ENCODE data around the gene SLC10A7.
"Not testable (repeated sequence)": the region's sequence is repeated elsewhere in the genome, so short reads cannot be mapped to it uniquely, and the experiment has no call there.

The SLC10A7 gene

DNA sequence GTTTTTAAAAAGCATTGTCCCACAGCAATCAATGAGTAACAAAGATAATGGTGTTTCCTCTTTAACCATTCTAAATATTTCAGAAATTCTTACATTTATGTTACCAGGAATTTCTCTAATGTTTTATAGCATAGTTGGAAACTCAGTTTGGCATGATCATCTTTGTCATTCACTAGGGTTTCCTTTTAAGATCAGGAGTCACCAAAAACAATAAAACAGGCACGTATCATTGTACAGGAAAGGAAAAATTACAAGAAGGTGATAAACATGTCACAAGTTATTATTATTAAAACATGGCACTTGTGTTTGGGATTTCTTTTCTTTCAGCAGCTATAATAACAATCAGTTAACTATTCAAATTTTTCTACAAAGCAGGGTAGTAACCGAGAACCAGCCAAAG lies 84.0 kb downstream of the SLC10A7 start:
- DNase-seq, result no peak

DNA sequence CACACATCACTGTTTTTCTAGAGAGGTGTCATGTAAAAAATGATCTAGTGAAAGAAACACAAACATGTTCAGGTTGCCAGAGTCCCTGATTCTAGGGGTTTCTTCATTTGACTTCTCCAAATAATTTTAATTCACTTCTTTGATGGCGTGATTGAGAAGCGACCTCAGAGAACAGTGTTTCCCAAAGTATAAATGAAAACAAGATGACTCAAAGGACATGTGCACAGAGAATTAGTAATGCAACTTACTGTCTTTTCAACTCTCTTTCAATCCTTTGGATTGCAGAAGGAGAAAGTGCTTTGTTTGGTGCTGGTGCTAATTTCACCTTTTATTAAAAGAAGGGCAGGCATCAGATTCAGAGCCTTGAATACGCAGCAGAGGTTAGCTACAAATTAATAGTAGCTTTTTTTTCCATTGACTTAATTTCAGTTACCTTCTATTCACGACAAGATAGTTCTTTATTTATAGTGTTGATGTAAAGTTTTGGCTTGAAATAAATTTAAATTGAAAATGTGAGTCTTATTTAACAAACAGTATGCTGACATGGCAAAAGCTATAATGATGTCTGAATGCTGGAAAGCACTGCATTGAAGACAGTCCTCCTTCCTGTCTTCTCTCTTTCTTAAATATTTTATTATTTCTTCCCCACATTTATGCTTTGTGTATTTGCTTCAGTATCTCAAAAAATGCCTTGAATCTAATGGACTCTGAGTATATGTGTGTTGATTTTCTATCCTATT lies 85.1 kb downstream of the SLC10A7 start:
- no peak for DNase-seq

DNA sequence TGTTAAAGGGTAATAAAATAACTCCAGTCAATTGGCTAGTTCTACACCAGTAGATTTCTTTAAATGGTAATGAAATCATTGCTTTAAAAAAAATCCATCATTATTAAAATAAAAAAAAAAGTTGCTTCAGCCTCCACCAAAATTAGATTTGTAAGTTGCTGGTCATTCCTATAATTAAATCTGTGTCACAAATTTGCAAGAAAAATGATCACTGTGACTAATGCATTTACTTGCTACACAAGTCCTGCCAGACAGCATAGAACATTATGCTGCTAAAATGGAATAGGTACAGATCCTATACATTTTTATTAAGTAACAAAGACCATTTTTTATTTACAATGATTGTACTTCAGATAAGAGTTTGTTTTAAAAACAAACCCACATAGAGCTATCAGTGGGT lies 85.8 kb downstream of the SLC10A7 start:
- DNase-seq, result no peak

DNA sequence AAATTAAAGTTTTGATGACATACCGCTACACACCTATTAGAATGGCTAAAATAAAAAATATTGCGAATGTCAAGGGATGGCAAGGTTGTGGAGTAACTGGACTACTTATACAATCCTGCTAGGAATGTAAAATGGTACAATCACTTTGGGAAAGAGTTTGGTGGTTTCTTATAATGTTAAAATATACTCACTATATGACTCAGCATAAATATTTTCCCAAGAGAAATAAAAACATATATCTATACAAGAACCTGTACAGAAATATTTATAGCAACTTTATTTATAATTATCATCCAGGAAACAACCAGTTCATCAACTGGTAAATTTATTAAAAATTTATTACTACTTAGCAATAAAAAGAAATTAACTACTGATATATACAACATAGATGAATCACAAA lies 89.7 kb downstream of the SLC10A7 start:
- no peak for DNase-seq

DNA sequence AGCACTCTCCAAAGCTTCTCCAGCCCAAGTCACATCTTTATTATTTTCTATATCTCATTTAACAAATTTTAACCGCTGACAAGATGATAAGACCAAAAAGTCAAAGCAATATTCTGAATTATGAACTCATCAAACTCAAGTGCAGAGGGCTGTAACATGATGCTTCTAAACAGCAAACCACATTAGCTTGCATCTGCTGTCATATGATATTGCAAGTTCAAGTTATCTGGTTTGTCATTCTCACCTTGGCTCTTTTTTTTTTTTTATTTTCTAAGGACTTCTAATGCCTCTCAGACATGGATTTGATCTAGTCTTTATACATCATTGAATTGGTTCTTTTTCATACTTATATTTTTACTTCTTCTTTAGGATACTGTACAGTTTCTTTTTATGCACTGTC lies 93.4 kb downstream of the SLC10A7 start:
- no peak for DNase-seq

DNA sequence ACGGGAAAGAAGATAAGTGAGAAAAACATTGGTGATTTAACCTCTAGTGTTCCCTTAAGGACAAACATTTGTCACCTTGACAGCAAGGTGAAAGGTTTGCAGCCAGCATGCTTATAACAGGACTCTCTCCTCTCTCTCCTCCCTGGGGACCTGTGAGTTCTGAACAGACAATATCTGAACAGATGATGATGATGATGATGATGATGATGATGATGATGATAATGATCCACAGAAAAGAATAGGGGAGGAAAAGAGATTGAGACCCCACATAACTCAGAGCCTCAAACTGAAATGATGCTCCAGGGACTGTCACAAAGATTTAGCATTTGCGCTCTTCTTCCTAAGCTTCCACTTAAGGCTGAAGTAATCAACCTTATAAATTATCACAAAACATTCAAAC lies 103.9 kb downstream of the SLC10A7 start:
- no peak for DNase-seq

DNA sequence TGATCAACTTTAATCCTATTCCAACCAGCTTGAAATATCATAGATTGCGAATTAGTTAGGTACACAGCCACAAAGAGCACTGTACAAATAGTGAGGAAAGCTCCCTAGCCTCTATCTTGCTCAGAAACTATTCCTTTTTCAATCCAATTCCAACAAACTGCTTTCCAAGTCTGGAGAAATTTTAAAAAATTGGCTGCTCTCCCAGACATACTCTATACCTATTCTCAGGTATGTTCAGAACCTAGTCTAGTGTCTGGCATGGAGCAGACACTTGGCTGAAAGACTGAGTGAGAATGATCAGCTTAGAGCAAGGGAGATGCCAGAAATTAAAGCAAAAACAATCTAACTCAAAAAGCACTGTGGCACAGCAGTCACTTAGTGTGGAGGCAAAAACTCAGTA lies 105.9 kb downstream of the SLC10A7 start:
- DNase-seq, result no peak

DNA sequence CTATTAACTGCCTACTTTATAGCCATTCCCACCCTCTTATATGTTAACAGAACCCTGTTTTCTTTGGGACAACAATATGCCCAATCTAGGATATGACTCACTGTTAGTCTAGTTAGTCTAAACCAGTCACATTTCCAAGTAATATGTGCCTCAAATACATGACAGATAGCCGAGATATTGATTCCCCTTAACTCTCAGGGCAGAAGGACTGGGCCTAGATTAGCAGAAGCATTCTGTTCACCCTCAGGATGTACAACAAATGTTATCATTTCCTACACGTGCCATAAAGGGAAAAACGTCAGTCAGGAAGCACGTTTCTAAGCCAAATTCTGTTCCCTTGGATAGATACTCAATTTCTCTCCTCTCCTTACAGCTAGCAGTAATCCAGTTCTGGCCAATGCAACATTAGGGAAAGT lies 114.1 kb downstream of the SLC10A7 start:
- DNase-seq, result no peak

DNA sequence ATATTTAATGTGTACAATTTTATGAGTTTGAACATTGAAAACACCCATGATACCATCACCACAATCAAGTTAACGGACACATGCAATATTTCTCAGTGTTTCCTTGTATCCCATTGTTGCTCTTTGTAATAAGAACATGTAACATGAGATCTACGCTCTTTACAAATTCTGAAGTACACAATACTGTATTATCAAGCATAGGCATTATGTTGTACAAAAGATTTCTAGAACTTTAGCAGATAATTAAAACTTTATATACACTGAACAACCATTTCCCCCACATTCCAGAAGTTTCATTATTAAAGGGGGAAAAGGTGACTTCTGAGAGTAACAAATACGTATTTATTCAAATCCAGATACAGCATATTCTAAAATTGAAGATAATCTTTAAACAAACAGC lies 114.5 kb downstream of the SLC10A7 start:
- no peak for DNase-seq

DNA sequence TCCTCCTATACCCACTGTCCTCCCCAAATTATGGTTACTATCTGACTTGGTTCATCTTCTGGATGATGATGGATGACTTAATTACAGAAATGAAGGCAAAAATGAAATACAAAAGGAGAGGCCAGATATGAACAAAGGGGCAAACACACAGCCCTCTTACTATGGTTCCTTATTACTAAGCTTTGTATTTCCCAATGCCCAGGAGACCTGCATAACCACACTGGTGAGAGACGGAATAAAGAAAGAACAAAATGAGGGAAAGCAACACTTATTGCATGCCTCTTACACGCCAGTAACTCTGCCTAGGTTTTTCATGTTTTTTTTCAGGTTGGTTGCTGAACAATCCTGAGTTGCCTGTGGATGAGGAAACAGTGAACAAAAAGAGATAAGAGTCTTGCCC lies 120.5 kb downstream of the SLC10A7 start:
- no peak for DNase-seq

DNA sequence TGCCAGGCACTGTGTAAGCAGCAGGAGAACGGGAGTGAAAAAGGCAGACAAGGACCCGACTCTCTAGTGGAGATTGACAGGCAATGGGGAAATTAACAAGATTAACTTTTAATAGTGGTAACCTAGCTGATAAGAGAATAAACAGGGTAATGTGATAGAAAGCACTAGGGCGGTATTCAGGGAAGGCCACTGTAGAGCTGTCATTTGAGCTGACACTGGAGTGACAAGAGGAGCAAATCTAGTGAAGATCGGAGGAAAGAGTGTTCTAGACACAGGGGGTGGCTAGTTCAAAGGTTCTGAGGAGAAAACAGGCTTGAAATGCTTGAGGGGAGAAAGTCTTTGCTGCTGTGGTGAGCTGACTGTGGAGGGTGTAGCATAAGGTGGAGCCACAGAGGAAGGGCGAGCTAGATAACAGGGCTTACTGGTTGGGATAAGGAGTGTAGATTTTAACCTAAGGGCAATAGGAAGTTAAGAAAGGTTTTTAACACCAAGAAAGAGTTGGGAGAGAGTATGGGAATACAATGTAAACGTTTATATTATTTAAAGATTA lies 122.8 kb downstream of the SLC10A7 start:
- DNase-seq, result no peak

DNA sequence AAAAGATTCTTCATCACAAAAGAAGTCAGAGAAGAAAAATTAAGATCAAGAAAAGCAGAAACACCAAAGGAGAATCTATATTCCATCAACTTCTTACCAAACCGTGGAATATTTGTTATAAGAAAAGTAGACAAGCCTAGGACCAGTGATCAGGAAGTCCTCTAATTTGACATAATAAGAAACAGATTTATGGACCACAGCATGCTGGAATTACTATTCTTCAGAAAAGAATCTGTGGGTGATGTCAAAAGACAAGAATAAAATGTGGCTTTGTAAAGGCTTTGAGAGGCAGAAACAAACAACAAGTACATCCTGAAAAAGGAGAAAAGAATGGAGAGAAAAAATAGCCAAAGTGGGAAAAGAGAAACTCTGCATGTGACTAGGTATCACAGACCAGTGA lies 123.3 kb downstream of the SLC10A7 start:
- no peak for DNase-seq

DNA sequence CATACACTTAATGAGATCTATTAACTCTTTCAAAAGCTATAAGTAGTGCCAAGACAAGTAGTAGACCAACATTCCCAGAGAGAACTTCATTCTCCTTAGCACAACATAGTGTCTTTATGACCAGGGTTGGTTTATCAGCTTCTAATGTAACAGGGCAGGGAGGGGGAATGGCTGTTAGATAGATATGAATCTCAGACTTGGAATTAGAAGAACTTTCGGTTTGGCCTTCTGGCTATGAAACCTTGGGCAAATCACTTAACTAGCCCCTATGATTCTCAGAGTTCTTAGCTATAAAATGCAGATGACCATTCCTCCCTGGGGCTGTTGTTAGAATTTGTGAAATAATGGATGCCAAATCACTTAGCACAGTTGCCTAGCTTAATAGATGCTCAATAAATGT lies 132.2 kb downstream of the SLC10A7 start:
- DNase-seq, result no peak

DNA sequence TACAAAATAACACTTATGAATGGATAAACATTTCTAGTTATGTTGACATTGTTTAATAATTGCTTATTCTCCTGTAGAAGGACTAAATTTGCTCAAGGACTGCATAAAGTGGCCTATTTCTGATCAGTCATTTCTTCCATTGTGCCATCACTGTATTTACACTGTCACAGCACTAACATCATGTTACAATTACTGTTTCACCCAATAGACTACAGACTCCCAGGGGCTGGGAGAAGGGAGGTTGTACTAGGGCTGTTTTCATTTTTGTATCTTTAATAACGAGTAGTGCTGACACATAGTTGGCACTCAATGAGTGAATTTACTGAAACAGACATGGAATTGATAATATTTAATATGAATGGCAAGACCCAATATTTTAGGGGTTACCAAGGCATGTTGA lies 139.5 kb downstream of the SLC10A7 start:
- no peak for DNase-seq

DNA sequence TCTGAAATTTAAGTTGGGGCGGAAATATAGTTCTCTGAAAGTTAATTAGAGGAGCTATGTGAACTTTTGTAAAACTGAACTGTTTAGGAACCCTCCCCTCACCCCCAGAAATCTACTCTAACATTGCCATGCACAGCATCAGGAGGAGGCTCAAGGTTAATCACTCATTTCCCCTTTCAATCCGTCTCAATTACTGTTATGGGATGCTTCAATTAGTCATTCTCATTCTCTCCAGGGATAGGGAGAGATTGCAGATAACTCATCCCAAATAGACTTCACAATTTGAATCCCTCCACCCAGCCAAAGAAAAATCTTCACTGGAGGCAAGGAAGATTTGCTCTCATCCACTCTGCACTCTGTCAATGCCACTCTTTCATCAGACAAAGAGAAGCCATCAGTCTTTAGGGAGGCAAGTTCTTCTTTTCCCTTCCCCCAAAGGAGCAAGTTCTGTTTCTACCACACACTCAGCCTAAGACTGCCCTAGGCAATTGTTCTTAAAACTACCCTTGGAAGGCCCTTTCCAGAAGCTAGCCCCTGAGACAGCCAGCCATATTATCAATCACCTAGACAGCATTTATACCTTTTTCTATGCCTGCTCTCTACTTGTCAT lies 140.4 kb downstream of the SLC10A7 start:
- no peak for DNase-seq

DNA sequence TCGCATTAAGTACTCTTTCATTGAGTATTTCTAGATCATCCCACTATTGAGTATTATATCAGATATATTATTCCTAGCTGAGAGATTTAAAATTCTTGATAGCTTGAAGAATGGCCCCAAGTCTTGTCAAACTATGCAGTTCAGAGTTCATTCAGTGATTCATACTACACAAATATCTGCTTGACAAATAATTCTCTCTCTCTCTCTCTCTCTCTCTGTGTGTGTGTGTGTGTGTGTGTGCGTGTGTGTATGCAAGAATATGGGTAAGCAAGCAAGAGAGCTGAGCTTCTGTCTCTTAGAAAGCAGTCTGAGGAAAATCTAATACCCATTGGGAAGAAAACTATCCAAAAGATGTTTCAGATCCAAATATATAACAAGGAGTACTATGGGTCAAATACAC lies 142.0 kb downstream of the SLC10A7 start:
- no peak for DNase-seq

DNA sequence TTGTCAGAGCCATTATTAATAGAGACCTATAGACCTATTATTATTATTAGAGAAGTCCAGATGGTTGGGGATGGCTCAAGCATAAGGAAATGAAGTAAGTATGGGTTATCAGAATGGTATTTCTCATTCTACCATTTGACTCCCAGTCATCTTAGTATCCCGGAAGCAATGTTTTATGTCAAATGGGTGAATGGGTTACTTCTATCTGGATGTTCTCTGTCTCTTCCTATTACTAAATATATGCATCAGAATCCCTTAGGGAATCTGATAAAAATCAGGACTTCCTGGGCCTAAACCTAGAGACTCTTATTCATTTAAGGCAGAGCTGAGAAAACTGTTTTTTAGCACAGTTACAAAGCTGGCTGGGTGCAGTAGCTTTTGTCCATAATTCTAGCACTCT lies 149.9 kb downstream of the SLC10A7 start:
- DNase-seq, result no peak

DNA sequence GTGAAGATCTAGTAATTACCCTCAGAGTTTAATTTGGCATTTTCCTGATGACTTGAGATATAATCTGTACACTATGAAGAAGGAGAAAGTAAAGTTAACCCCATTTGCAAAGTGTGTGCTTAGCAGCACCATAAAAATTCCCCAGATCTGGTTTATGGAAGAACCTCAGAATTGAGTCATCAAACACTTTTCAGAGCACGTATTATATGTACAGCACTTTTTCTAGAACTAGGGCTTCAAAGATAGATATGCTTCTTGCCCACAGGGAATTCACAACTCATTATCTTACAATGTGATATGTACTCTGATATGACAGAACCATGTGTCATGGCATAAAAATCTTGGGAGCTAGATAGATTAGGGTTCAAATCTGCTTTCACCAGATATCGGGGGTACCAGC lies 150.9 kb downstream of the SLC10A7 start:
- DNase-seq, result no peak

DNA sequence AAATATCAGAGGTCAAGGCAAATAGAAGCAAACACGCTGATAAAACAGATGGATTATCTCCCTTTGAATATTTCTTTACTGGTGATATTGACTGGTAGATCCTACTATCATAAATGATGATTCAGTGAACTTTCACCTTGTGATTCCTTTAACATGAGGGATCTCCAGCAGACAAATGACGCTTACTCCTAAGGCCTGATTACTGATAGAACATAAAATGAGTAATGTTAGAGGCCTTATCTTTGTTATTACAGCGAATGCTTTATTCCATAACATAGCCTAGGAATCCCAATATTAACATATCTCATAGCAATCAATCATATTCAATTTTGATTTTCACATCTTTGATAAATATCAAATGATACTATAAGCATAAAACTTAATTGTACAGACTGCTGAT lies 152.3 kb downstream of the SLC10A7 start:
- DNase-seq, result no peak

DNA sequence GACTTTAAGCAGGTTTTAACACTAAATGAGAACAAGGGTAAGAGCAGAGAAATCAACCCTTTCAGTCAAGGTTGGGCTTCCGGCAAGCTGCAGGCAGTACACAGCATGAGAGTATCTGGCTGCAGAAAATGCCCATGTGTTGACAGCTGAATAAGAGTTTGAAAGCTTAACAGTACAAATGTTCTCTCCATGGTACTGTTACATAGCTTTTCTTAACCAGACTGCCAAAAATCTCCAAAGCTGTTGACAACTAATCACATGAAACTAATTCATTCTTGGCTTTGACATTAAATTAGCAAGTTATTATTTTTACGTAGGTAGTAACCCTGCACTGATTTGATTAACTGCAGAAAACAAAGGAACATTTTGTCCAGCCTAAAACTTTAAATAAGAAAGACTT lies 153.5 kb downstream of the SLC10A7 start:
- DNase-seq, result no peak

DNA sequence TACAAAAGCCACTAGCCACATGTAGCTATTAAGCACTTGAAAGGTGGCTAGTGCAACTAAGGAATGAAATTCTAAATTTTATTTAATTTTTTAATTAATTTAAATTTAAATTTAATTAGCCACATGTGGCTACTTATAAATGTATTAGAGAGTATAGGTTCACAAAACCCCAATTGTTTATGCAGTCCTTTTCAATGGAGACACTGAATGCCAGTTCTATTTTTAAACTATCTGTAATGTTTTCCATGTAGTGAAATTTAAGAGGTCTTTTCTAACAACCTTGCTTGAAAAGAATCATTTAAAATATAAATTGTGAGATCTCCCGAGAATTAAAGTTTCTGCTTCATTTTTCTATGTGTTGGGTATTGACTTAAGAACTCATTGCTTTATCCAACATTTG lies 154.4 kb downstream of the SLC10A7 start:
- DNase-seq, result no peak

DNA sequence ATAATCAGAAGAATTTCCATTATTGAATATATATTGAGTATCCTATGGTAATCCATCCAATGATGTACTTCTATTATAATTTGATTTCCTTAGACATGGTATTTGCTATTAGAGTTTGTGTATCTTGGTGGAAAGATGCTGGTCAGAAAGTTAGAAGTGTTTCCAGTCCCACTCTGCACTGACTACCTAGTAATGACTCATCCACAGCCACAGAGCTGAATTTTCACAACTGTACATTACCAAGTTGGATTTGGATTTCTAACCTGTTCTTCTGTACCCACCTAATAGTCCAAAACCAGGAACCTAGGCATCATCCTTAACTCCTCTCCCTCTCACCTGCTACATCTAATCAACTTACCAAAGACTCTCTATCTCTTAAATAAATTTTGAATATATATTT lies 162.0 kb downstream of the SLC10A7 start:
- no peak for DNase-seq

DNA sequence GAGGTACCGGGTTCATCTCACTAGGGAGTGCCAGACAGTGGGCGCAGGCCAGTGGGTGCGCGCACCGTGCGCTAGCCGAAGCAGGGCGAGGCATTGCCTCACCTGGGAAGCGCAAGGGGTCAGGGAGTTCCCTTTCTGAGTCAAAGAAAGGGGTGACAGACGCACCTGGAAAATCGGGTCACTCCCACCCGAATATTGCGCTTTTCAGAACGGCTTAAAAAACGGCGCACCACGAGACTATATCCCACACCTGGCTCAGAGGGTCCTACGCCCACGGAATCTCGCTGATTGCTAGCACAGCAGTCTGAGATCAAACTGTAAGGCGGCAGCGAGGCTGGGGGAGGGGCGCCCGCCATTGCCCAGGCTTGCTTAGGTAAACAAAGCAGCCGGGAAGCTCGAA lies 171.6 kb downstream of the SLC10A7 start:
- DNase-seq, result not testable (repeated sequence)

DNA sequence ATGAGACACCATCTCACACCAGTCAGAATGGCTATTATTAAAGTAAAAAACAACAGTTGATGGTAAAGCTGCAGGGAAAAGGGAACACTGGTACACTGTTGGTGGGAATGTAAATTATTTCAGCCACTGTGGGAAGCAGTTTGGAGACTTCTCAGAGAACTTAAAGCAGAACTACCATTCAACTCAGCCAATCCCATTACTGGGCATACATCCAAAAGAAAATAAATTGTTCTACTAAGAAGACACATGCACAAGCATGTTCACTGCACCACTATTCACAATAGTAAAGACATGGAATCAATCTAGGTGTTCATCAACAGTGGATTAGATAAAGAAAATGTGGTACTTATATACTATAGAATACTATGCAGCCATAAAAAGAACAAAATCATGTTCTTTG lies 172.4 kb downstream of the SLC10A7 start:
- no peak for DNase-seq

DNA sequence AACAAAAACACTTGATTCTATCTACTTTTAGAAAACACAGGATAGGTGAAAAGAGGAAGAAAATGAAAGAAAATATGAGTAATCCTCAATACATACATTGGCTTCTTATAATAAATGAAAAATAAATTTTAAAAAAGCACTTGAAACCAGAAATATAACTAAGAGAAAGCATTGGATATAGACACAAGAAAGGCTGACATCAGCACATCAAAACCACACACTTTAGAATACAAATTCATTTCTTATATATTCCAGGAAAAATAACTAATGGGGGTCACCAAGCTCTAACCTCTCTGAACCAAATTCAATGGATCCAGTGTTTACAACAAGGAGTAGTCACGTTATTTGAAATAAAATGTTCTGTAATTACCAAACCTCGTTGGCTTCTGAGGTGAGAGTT lies 173.9 kb downstream of the SLC10A7 start:
- no peak for DNase-seq

Data from T-helper 2 cell (primary cell).